B cell (primary cell): Measurements from ENCODE around the gene CIAO2A. TPM values are rescaled to one million over a fixed set of nuclear protein-coding genes. Genes with fewer than 3 reads are reported as not detected.

Experiments
- ATAC-seq: fragments of 200-7000 bp; cut with Tn5 transposase; one replicate; pipeline ENCODE4 v1.10.0; 2021; ENCODE audit warnings: low read depth, mild to moderate bottlenecking, moderate number of reproducible peaks, moderate library complexity
- CTCF ChIA-PET: fragments of 350-600 bp; sonication (Branson Sonifier 250); formaldehyde crosslinking; loops from one replicate; lab custom pipeline; 2021; ENCODE audit warnings: antibody characterized with exemption, inconsistent platforms; lab: Charles Lee
- POLR2A ChIA-PET: fragments of 350-600 bp; sonication (Branson Sonifier 250); formaldehyde crosslinking; loops from one replicate; lab custom pipeline; 2021; ENCODE audit warnings: antibody characterized with exemption; lab: Charles Lee
- DNase-seq: peaks from one replicate; pipeline ENCODE4 v3.0.0; 2013
- H2AFZ ChIP-seq: 2 replicates; pipeline ENCODE4 v1.6.1; 2012; ENCODE audit warnings: mild to moderate bottlenecking, low read depth, low read length; ENCODE audit not compliant: insufficient read depth, poor library complexity, severe bottlenecking
- H3K27ac ChIP-seq, 2 donors: 1 replicate in 1 of 2; 2 replicates in 1 of 2; pipeline ENCODE4 v1.5.1; 2012 to 2013; ENCODE audit warnings: low read length in 2 of 2, mild to moderate bottlenecking in 2 of 2, moderate library complexity in 1 of 2
- H3K27me3 ChIP-seq, 4 experiments: fragments of 200-600 bp in 1 of 4; sonication (generic) in 1 of 4; replicated peaks in 1 of 4; 1 replicate in 2 of 4; 2 replicates in 2 of 4; pipeline versions ENCODE4 v1.6.1 to v1.7.0; 2013 to 2016; ENCODE audit warnings: low read length in 3 of 4, mild to moderate bottlenecking in 2 of 4, mixed read lengths in 1 of 4, moderate library complexity in 1 of 4; ENCODE audit not compliant: insufficient read depth in 4 of 4, control insufficient read depth in 3 of 4; ENCODE audit errors: control extremely low read depth in 1 of 4
- H3K36me3 ChIP-seq, 2 experiments: replicated peaks in 1 of 2; 1 replicate in 1 of 2; 2 replicates in 1 of 2; pipeline versions ENCODE4 v1.6.1 to v1.7.1; 2013; ENCODE audit warnings: low read length in 1 of 2; ENCODE audit not compliant: insufficient read depth in 2 of 2, control insufficient read depth in 1 of 2; ENCODE audit errors: control extremely low read depth in 1 of 2, extremely low read depth in 1 of 2
- H3K4me1 ChIP-seq, 2 donors: fragments of 200-600 bp in 1 of 2; sonication (generic) in 1 of 2; 1 replicate in 1 of 2; 2 replicates in 1 of 2; pipeline versions ENCODE4 v1.5.1 to v1.6.1; 2013 to 2017; ENCODE audit warnings: low read length in 2 of 2; ENCODE audit not compliant: control insufficient read depth in 2 of 2, insufficient read depth in 2 of 2
- H3K4me2 ChIP-seq: replicated peaks from 2 replicates; pipeline ENCODE3; 2012; ENCODE audit warnings: mild to moderate bottlenecking, low read depth, low read length; ENCODE audit not compliant: poor library complexity, severe bottlenecking
- H3K4me3 ChIP-seq, 5 experiments: fragments of 200-600 bp in 1 of 5; sonication (generic) in 1 of 5; 1 replicate in 3 of 5; 2 replicates in 2 of 5; pipeline versions ENCODE4 v1.5.1 to v1.7.0; 2011 to 2016; ENCODE audit warnings: low read length in 4 of 5, mild to moderate bottlenecking in 4 of 5, low read depth in 2 of 5, control low read depth in 1 of 5, moderate library complexity in 1 of 5; ENCODE audit not compliant: insufficient read depth in 1 of 5; ENCODE audit errors: control extremely low read depth in 1 of 5, extremely low read depth in 1 of 5
- H3K79me2 ChIP-seq: fragments of 200-600 bp; sonication (generic); one replicate; pipeline ENCODE4 v1.6.0; 2016; ENCODE audit warnings: low read length; ENCODE audit not compliant: control insufficient read depth, insufficient read depth
- H3K9ac ChIP-seq: fragments of 200-600 bp; sonication (generic); 2 replicates; pipeline ENCODE4 v1.6.1; 2017; ENCODE audit warnings: mild to moderate bottlenecking, low read length, moderate library complexity
- H3K9me3 ChIP-seq, 3 donors: one replicate each; pipeline versions ENCODE4 v1.6.1 to v1.7.1; 2013; ENCODE audit warnings: low read length in 2 of 3; ENCODE audit not compliant: control insufficient read depth in 2 of 3, insufficient read depth in 1 of 3; ENCODE audit errors: control extremely low read depth in 1 of 3
- H4K20me1 ChIP-seq: 2 replicates; pipeline ENCODE4 v1.6.0; 2012; ENCODE audit warnings: mild to moderate bottlenecking, low read length; ENCODE audit not compliant: insufficient read depth, control insufficient read depth, poor library complexity, severe bottlenecking
- H3K27ac Mint-ChIP-seq: one replicate; pipeline ENCODE4 v1.8.0; 2021; ENCODE audit warnings: mixed read lengths
- H3K27me3 Mint-ChIP-seq: one replicate; pipeline ENCODE4 v1.8.0; 2021; ENCODE audit warnings: mixed read lengths
- H3K4me1 Mint-ChIP-seq: one replicate; pipeline ENCODE4 v1.8.0; 2021; ENCODE audit warnings: mixed read lengths
- H3K4me3 Mint-ChIP-seq: one replicate; pipeline ENCODE4 v1.8.0; 2021; ENCODE audit warnings: mixed read lengths
- H3K9me3 Mint-ChIP-seq: one replicate; pipeline ENCODE4 v1.8.0; 2022; ENCODE audit warnings: mixed read lengths; ENCODE audit not compliant: insufficient read depth
- CTCF ChIP-seq: fragments of 200-600 bp; IDR thresholded peaks from one replicate; pipeline ENCODE4 v1.8.0; 2022; ENCODE audit warnings: antibody characterized with exemption, mild to moderate bottlenecking
- EZH2 ChIP-seq: IDR thresholded peaks from 2 replicates; pipeline ENCODE4 v1.6.1; 2012; ENCODE audit warnings: borderline replicate concordance, low read depth, mild to moderate bottlenecking, moderate library complexity, low read length; ENCODE audit not compliant: insufficient read depth, poor library complexity, severe bottlenecking
- WGBS: methylation state at CpG from one replicate; pipeline ENCODE4 v1.1.5; 2013; ENCODE audit warnings: missing lambda C conversion rate; ENCODE audit not compliant: insufficient coverage; 5-methylcytosine and 5-hydroxymethylcytosine counted together
- intact Hi-C: fragments of 100-400 bp; cut with micrococcal nuclease; formaldehyde crosslinking; loops from one replicate; pipeline ENCODE4 v1.10.0; 2022
- polyA plus RNA-seq: library from polyadenylated mRNA; depleted of rRNA; stranded (reverse); fragments of >200 nt; gene quantifications from 2 replicates; pipeline ENCODE4 v1.2.3, GENCODE V29; 2012
- total RNA-seq, 2 donors: library from RNA; stranded (reverse); fragments of 120-200 nt in 1 of 2; gene quantifications; 1 replicate in 1 of 2; 2 replicates in 1 of 2; pipeline versions ENCODE4 v1.2.3 to v1.2.4, GENCODE V29; 2013 to 2022

CIAO2A gene
- total and polyA plus RNA-seq, 2 donors (not counting 1 experiment from before 2014, with no cell fraction given) = 68.2 to 71.5 TPM

GRCh38 chr15:64095795-64096667, 2.4 kb upstream of the CIAO2A start, which contains the start of gene SNX1:
Gene SNX1 (plus strand): TSS chr15:64095982. CDS start chr15:64096014, 32 bp downstream.
- under 1% methylated on average over 63 of the region's 70 CpGs for WGBS
- peaks cover 99% of the 10 kb centered on the region for H3K79me2 ChIP-seq
- no peaks in the 10 kb centered on the region for H3K27me3 ChIP-seq
- peak within 1 kb of the TSS; percentile 94 for H3K9ac ChIP-seq
- H3K27me3 Mint-ChIP-seq = no peaks in the 10 kb centered on the region
- H4K20me1 ChIP-seq = peaks cover 37% of the 10 kb centered on the region
- intact Hi-C loops = loop anchor here (1.0 to 10.0 kb wide), 4 partner anchors 86 to 821 kb away; partner anchors contain the start of genes APH1B, CSNK1G1 and TRIP4
- ATAC-seq (peak; percentile 74), DNase-seq (peak; percentile 96)
- peak within 1 kb of the TSS; percentile 90 for H2AFZ ChIP-seq
- peak within 1 kb of the TSS; percentile 93 for H3K4me2 ChIP-seq
- TF ChIP-seq EZH2 (no peak), CTCF (peak; percentile 6)
- H3K27ac ChIP-seq = peak within 1 kb of the TSS; percentile 62 to 95
- H3K4me1 ChIP-seq = peaks cover 71 to 73% of the 10 kb centered on the region in 2 donors
- peak within 1 kb of the TSS; percentile 97 for H3K4me3 Mint-ChIP-seq
- H3K36me3 ChIP-seq = no peaks in the 10 kb centered on the region
- no peaks in the 10 kb centered on the region for H3K9me3 Mint-ChIP-seq
- H3K4me3 ChIP-seq = peak within 1 kb of the TSS; percentile 61 to 95 (median 87)
- no peaks in the 10 kb centered on the region for H3K9me3 ChIP-seq
- H3K27ac Mint-ChIP-seq = peak within 1 kb of the TSS; percentile 98
- CTCF ChIA-PET = interaction anchor here (0.9 to 4.6 kb wide), 5 partner anchors 24 to 344 kb away, joined by 3 to 33 read pairs (median 4); no protein-coding TSS in a partner anchor
- POLR2A ChIA-PET = interaction anchor here (0.6 to 1.6 kb wide), 7 partner anchors 29 to 560 kb away, joined by 3 to 10 read pairs (median 3); partner anchors contain the start of genes PPIB and SNX22
- H3K4me1 Mint-ChIP-seq = peaks cover 79% of the 10 kb centered on the region
